ENCODE measurements around the gene VWA8.
"Not testable (repeated sequence)": the region's sequence is repeated elsewhere in the genome, so short reads cannot be mapped to it uniquely, and the experiment has no call there.

GRCh38 chr13:41636590-41636989, 324.3 kb downstream of the VWA8 start:
- not testable (repeated sequence) for TF ChIP-seq CTCF, POLR2AphosphoS5 (IDR thresholded peaks at IDR 0.05)

Data from breast epithelium (tissue), 3 donors.